Adrenal gland (tissue), 5 donors: ENCODE measurements around the gene PRRC2B.

Experiments used
- POLR2A ChIP-seq, 2 donors: fragments of 450-650 bp; IDR thresholded peaks; one replicate each; pipeline ENCODE4 v1.6.1; 2017; ENCODE audit warnings: antibody characterized with exemption in 2 of 2, mild to moderate bottlenecking in 2 of 2, moderate library complexity in 1 of 2
- TF ChIP-seq, protein P1 (sequence below), 6 experiments: fragments of 450-650 bp in 4 of 6; fragments of 200-600 bp in 2 of 6; sonication (generic) in 1 of 6; IDR thresholded peaks; 1 replicate in 5 of 6; 2 replicates in 1 of 6; pipeline versions ENCODE4 v1.5.1 to v1.8.0; 2016 to 2021; ENCODE audit warnings: antibody characterized with exemption in 6 of 6, mild to moderate bottlenecking in 2 of 6, moderate library complexity in 1 of 6
- donor health status: DM: no; HTN: no; CAD: no.

DNA sequence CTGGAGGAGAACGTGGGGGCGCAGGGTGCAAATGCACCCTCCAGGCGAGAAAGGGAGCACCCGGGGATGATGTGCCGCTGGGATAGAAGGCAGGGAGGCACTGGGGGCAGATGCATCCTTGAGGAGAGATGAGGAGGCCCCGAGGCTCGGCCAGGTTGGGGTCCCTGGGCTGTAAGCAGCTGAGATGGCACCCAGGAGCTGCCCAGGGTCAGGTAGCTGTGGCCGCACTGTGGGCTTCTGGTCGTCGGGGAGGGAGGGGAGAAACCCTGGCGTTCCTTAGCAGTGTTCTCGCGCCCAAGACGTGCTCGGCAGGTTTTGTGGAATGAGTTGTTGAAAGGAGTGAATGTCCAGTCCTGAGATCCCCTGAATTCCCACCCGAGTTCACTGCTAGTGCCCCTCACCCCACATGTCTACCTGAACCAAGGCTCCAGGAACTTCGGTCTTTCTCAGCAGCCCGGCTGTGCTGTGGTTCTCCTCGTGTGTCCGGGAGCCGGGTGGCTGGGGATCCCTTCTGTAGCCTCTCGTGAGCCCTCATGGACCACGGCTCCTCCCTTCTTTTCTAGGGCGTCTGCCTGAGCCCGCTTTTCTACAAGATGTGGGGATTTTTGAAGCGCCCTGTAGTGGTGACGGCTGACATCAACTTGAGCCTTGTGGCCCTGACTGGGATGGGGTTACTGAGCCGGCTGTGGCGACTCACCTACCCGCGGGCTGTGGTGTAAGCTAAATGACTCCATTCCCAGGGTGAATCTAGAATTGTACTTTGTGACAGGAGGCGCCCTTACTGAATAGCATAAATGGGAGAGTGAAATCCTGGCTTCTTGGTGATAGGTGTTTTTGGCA lies 110.0 kb downstream of the PRRC2B start:
- TF ChIP-seq POLR2A (IDR thresholded peaks at IDR 0.05): no peak
- TF ChIP-seq, protein P1, sequence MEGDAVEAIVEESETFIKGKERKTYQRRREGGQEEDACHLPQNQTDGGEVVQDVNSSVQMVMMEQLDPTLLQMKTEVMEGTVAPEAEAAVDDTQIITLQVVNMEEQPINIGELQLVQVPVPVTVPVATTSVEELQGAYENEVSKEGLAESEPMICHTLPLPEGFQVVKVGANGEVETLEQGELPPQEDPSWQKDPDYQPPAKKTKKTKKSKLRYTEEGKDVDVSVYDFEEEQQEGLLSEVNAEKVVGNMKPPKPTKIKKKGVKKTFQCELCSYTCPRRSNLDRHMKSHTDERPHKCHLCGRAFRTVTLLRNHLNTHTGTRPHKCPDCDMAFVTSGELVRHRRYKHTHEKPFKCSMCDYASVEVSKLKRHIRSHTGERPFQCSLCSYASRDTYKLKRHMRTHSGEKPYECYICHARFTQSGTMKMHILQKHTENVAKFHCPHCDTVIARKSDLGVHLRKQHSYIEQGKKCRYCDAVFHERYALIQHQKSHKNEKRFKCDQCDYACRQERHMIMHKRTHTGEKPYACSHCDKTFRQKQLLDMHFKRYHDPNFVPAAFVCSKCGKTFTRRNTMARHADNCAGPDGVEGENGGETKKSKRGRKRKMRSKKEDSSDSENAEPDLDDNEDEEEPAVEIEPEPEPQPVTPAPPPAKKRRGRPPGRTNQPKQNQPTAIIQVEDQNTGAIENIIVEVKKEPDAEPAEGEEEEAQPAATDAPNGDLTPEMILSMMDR (IDR thresholded peaks at IDR 0.05): no peak
